HG03103 (cell line): Measurements from ENCODE around the gene CAPN5.
"Not testable (repeated sequence)": the region's sequence is repeated elsewhere in the genome, so short reads cannot be mapped to it uniquely, and the experiment has no call there.

ENCODE experiments used
- ATAC-seq: cut with Tn5 transposase; IDR thresholded peaks from one replicate; pipeline ENCODE4 v1.9.1; 2021; ENCODE audit warnings: low read depth; ENCODE audit not compliant: unreplicated experiment

CAPN5 gene

DNA sequence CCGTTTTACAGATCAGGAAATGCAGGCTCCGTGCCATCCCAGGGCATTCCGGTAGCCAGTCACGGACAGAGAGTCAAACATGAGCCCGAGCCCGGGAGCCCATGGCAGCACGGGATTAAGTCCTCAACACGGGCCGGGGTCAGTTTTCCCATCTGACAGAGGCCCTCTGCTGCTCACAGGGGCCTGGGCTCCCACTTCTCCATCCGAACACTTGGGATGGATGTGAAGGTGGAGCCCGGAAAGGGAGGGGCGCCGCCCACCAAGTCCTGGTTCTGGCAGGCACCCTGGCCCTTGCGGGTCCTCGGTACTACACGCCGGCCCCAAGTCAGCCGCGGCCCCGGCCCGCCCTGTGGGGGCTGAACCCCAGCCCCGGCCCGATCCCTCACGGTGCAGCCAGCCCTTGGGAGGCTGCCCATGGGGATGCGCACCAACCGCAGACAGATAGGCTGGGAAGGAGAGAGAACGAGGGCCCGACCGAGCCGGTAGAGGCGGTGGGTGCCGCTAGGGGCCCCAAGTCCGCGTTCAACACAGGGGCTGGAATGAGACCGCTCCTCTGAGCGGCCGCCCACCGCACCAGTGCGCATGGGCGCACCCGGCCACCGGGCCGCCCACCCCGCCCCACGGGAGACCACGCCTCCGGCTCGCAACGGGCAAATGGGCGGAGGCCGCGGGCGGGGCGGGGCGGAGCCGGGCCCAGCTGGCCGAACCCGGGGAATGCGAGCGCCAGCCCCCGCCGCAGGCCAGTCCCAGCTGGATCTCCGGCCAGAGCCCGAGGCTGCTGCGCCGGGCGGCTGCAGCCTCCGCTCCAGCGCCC lies at the start of gene CAPN5:
TSS of gene CAPN5 (plus strand) at position 743 of the 814 bp plus-strand sequence. CDS start 17,916 bp downstream, outside the sequence.
- peak; percentile 84 for ATAC-seq

DNA sequence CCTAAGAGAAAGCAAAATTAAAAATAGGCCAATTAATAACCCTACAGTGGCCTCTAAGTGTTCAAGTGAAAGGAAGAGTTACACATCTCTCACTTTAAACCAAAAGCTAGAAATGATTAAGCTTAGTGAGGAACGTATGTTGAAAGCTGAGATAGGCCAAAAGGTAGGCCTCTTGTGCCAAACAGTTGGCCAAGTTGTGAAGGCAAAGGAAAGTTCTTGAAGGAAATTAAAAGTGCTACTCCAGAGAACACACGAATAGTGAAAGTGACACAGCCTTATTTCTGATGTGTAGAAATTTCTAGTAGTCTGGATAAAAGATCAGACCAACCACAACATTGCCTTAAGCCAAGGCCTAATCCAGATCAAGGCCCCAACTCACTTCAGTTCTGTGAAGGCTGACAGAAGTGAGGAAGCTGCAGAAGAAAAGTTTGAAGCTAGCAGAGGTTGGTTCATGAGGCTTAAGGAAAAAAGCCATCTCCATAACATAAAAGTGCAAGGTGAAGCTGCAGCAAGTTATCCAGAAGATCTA lies 48.3 kb upstream of the CAPN5 start:
- ATAC-seq = not testable (repeated sequence)

DNA sequence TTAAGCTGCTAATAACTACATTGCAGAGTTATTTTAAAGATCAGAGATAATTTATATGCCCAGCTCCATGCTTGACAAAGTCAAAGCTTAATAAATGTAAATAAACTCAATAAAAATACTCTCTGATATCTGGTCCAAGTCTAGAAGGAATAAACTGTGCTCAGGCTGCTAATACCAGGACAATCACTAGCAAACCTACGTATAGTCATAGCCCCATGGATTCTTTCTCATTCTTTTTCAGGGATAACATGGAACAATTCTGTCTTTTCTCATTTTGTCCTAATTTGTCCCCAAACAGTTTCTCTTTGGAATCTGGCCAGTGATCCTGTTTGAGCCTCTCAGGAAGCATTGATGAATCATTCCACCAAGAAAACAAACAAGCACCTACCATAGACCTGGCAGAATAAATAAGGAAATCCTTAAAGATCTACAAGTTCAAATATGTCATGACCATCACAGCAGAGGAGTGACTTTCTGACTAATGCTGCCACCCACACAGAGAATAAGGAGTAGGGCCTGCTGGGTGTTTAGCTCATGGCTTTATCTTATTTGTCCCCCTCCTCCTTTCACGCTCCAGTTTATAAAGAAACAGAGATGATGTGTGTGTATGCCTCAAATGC lies 46.7 kb upstream of the CAPN5 start:
- ATAC-seq = no peak

DNA sequence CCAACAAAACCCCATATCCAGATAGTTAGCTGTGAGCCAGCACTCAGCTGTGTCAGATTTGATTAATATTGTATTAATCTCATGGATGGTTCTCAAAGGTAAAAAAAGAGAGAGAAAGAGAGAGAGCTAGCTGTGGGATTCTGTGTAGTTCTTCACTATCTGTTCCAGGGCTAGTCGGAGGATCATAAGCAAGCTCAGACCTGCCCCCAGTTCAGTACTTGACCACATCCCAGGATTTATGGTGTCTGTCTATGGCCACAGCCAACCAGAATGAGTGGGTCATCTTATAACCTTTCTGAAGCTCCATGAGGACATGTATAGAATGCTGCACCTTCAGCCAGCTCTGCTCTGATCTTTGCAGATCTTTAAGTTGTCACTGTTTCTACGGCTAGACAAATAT lies 46.0 kb upstream of the CAPN5 start:
- no peak for ATAC-seq

DNA sequence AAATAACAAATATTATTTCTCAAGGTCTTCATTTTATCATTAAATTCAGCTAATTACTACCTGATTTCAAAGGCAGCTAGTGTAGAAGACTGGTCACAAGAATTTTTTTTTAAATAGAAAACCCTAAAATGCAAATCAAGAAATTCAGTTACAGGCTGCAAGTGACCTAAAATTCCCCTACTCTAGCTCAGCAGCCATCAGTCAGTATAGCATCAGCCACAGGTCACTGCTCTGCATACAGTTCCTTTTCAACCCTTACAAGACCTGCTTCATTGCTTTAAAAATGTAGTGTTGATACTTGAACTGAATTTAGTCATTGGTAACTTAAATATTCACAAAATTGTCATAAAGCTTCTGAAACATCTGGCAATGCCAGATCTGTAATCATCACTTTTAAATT lies 42.0 kb upstream of the CAPN5 start:
- no peak for ATAC-seq

DNA sequence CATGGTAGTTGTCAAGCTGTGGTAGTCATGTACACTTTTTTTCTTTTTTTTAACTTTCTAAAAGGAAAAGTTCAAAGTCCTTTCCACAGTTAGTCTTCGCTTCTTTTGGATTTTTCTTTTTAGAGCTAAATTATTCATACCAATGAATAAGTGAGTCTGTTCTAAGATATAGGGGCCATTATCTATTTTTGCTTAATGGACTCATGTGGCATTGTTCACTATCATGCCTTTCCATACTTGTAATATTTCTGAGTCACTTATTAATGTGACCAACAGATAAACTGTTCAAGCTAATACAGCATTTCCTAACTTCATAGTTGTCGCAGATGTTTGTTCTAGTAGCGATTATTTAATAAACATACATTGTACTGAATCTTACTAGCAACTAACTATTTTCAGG lies 40.5 kb upstream of the CAPN5 start:
- ATAC-seq = no peak

DNA sequence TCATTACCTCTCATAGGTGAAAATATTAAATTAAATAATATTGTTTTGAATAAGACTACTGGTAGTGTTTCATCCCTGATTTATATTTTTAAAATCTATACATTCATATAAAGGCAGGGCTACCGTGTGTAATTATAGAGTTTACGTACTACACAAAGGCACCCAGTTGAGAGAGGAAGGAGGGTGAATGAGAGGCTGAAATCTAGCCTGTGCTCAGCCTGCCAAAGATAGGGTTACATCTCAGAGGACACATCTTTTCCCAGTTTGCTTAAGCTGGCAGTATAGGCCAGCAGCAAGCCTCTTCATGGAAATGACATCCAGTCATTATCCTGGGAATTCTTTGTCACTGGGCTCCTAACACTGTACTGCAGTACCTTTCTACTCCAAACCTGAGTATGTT lies 40.0 kb upstream of the CAPN5 start:
- no peak for ATAC-seq

DNA sequence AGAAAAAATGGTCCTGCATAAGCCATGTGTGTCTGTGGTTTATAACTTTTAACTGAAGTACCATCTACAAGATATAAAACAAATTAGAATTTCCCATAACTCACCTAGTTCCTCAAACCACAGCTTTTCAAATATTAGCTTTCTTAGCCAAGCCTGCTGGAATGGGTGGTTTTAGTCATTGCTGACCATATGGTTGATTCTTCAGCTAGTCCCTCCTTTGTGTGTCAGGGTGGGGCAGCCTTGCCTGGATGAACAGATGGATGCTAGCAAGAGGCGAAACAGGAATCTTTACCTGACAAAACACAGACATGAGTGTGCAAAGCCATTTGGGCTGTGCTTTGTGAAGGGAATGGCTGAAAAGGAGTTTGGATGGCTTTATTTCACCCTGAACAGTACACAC lies 39.5 kb upstream of the CAPN5 start:
- ATAC-seq = no peak

DNA sequence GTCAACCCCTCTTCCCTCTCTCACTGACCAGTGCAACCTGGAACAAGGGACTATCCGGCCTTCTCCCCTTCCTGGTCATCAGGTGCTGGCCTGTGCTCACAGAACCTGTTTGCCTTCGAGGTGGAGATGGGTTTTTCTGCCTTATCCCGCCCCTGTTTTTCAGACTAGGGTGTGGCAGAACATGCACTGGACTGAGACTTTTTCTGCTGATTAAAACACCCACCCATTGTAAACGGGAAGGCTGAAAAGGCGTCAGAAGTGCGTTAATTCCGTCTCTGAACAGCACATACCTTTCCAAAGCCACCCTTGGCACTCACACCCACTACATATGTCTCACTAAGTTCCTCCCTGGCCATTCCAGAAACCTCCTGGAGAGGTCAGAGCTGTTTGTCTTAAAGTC lies 36.9 kb upstream of the CAPN5 start:
- ATAC-seq = no peak

DNA sequence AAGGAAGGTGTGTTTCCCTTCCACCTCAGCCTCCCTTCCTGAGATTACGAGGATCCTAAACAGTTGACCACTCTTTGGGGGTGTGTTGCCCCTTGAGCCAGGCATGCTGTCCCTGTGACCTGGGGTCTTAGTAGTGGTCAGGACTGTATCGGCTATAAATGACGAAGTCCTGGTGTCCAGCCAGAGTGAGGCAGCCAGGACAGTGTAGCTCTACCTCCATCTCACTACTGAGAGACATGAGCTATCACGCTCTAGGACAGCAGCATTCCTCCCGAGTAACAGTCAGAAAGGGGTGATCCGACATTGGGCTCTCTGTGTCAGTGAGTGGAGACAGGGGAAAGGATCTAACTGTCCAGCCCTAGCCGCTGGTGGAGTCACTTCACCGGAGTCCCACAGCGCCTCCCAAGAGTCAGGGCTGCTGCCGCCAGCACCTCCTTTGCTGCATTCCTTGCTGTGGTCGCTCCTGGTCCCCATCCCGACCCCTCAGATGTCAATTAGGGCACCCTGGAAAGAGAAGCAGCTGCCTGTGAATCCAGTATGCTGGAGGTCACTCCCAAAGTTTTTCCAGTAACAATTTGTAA lies 35.8 kb upstream of the CAPN5 start:
- no peak for ATAC-seq

DNA sequence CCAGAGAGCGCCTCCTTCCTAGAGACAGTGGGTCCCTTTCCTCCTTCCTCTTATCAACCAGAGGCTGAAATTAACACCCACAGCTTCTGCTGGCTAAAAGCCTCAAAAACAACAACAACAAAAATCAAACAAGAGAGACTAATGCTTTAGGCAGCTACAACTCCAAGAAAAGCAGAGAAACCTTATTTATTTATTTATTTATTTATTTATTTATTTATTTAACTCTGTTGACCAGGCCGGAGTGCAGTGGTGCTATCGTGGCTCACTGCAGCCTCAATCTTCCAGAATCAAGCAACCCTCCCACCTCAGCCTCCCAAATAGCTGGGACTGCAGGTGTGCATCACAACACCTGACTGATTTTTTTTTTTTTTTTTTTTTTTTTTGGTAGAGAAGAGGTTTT lies 35.2 kb upstream of the CAPN5 start:
- ATAC-seq = no peak

DNA sequence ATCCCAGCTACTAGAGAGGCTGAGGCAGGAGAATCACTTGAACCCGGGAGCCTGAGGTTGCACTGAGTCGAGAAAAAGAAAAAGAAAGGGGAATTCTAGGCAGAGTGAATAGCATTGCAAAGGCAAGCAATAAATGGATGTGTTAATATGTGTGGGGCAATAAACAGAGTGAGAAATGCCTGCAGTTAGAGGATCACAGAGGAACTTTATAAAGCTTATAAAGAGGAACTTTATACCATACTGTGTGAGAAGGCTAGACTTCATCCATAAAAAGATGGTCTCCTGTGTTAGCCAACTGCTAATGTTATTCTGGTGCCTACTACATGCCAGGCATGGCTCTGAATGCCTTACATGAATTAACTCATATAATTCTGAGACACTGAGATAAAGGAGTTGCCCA lies 31.7 kb upstream of the CAPN5 start:
- no peak for ATAC-seq

DNA sequence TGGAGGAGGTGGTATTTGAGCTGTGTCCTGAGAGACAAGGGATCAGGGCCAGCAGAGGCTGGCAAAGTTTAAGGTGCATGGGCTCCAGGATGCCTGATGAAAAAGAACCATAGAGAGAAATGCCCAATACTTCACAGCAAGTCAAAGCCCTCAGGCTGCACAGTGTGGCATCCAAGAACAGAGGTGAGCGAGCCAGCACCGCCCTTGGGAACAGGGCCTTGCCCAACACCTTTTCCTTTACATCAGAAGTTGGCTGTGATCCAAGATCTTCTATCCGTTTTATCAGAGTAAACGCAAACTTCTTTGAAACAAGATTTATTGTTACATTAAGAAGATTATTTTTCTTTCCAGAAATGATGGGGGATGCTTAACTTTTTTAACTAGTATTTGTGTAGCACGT lies 31.2 kb upstream of the CAPN5 start:
- no peak for ATAC-seq

DNA sequence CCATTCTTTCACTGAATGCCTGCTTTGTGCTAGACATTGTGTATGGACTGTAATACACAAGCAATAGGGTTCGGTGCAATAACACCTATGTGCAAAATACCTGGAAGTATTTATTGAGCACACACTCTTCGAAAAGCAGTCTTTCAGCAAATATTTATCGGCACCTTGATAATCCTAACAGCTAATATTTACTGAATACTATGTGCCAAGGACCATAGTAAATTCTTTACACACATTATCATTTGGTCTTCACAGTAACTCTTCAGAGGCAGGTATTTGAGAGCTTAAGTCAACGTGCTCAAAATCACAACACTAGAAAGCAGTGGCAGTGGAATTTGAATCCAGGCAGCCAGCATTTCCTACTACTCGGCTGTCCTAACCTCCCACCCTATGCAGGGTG lies 30.4 kb upstream of the CAPN5 start:
- ATAC-seq = no peak

DNA sequence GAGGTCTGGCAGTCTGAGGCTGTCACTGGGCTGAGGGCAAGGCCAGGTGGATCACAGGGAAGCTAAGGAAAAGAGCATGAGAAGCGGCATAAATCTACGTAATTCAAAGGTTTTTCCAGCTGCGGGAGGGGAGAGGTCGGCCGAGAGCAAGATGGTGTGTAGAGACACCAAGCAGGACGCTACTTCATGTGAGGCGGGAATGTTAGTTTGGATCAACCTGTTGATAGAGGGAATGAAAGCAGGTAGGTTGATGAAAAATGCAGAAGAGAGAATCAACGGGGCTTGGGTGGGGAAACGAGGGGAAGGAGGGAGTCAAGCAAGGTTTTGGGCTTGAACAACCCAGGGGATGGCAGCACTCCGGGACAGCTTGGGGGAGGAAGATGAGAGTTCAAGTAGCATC lies 29.7 kb upstream of the CAPN5 start:
- no peak for ATAC-seq

DNA sequence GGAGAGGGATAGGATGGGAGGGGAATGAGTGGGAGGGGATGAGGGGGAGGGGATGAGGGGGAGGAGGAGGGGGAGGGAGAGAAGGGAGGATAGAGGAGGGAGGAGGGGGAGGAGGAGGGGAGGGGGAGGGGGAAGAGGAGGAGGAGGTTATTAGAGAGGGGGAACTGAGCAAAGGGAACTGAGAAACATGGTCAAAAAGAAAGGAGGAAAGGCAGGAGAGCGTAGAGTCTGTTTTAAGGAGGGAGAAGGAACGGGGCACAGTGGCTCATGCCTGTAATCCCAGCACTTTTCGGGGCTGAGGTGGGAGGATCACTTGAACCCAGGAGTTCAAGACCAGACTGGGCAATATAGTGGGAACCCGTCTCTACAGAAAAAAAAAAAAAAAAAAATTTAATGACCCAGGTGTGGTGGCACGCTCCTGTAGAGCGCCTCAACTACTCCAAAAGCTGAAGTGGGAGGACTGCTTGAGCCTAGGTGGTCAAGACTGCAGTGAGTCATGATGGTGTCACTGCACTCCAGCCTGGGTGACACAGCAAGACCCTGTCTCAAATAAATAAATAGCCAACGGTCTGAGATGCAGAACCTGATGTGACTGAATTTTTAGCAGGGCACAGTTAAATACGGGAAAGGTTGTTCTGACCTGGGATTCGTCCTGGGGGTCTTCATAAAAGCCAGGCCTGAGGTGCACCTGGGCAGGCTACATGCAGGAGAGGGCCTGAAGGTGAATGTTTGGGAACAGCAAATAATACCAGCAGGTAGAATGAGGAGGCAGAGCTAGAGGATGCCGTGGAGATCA lies 28.5 kb upstream of the CAPN5 start:
- ATAC-seq = no peak

DNA sequence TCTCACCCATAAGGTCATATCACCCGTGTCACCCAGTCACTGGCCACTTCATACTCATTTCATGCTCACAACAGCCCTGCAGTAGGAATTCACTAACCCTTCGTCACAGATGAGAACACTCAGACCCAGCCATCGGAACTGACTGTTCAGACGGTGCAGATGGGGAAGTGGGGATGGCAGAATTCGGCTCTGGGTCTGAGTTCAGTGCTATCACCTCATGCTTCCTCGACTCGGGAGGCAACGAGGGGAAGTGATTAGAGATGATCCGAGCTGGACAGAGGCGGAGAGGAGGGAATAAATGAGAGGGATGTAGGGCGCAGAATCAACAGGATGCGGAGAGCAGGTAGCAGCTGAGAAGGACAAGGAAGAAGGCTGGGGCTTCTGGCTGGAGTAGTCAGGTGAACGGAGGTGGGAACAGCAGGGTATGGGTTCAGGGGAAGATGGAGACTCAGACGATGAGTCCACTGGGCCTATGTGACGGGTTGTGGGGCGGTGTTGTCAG lies 27.9 kb upstream of the CAPN5 start:
- peak; percentile 47 for ATAC-seq

DNA sequence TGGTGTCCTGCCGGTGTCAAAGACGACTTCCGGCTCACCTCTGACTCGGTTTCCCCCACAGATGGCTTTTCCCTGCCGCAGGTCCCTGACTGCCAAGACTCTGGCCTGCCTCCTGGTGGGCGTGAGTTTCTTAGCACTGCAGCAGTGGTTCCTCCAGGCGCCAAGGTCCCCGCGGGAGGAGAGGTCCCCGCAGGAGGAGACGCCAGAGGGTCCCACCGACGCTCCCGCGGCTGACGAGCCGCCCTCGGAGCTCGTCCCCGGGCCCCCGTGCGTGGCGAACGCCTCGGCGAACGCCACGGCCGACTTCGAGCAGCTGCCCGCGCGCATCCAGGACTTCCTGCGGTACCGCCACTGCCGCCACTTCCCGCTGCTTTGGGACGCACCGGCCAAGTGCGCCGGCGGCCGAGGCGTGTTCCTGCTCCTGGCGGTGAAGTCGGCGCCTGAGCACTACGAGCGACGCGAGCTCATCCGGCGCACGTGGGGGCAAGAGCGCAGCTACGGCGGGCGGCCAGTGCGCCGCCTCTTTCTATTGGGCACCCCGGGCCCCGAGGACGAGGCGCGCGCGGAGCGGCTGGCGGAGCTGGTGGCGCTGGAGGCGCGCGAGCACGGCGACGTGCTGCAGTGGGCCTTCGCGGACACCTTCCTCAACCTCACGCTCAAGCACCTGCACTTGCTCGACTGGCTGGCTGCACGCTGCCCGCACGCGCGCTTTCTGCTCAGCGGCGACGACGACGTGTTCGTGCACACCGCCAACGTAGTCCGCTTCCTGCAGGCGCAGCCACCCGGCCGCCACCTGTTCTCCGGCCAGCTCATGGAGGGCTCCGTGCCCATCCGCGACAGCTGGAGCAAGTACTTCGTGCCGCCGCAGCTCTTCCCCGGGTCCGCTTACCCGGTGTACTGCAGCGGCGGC lies 27.0 kb upstream of the CAPN5 start:
- no peak for ATAC-seq

DNA sequence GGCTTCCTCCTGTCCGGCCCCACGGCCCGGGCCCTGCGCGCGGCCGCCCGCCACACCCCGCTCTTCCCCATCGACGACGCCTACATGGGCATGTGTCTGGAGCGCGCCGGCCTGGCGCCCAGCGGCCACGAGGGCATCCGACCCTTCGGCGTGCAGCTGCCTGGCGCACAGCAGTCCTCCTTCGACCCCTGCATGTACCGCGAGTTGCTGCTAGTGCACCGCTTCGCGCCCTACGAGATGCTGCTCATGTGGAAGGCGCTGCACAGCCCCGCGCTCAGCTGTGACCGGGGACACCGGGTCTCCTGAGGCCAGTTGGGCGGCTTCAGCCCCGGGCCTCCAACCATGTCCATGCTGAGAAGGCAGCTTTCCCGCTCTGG lies 26.4 kb upstream of the CAPN5 start:
- no peak for ATAC-seq

DNA sequence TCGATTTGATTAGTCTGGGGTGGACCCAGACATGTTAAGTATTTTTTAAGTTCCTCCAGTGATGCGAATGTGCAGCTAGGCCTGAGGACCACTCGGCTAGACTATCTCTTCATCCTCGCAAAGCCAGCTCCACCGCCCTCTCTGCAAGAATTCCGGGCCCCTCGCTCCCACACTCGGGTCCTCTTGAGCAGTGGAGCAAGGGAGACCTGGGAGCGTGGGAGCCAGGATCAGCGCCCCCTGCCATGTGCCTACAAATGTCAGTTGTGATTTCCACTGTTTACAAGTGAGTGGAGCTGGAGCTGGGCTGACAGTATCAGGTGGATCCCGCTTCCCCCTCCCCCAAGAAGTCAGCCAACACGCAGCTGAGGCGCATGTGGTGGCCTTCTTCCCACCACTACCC lies 25.9 kb upstream of the CAPN5 start:
- ATAC-seq = no peak
